Measurements from ENCODE around the gene CCL25.

The CCL25 gene

GRCh38 chr19:8057545-8058270 is 5.1 kb downstream of the CCL25 start:
- POLR2A ChIA-PET: no interaction called here
- H3K4me3 ChIP-seq (ENCODE audit: low read depth, low read length): no peak overlapping the region
- CTCF ChIA-PET: interaction anchor here (1.0 kb wide), 1 partner anchor 11 kb away, joined by 5 read pairs; no protein-coding TSS in a partner anchor

DNA sequence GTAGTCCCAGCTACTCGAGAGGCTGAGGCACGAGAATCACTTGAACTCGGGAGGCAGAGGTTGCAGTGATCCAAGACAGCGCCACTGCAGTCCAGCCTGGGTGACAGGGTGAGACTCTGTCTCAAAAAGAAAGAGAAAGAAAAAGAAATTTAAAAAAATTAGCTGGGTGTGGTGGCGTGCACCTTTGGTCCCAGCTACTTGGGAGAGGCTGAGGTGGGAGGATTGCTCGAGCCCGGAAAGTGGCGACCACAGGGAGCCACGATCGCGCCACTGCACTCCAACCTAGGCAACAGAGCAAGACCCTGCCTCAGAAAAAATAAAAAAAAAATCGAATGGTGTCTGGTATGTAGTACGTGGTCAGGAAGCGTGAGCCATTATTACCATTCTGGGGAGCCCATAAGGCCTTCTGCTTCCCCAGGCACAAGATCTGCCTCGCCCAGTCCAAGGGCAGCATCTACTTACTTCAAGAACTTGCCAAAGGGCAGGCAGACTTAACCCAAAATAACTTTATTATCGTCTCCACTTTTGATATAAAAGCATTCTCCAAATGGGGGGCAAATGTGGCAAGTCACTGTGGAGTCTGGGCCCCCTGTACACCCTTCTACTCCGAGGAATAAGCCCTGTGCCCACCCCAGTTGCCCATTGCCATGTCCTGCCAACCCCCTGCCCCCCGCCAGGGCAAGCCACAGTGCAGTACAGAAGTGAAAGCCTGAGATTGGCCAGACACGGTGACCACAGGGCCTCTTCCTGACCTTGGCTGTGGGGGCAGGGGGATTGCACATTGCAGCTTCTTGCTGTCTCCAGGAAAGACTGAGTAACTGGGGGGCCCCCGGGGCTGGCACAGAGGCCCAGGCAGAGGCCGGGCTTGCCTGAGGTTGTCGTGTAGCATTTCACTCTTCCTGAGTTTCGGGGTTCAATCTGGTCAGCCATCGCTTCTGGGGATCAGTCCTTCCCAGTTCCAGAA is 12.6 kb downstream of the CCL25 start:
- Histone ChIP-seq H3K27ac (ENCODE audit: extremely low read depth, low read depth, low read length) (no peak overlapping the region), H3K36me3 (ENCODE audit: control insufficient read depth in 2 of 2, insufficient read depth in 1 of 2, low read length in 2 of 2) (no peaks in the 10 kb centered on the region), H3K4me3 (ENCODE audit: low read depth, low read length) (no peak overlapping the region), H3K9me3 (ENCODE audit: control insufficient read depth, insufficient read depth, low read depth, low read length) (no peaks in the 10 kb centered on the region), H3K4me1 (ENCODE audit: control insufficient read depth, insufficient read depth, low read length) (no peaks in the 10 kb centered on the region)
- ChIA-PET POLR2A (no interaction called here), CTCF (no interaction called here)
- TF ChIP-seq TSHZ1 (tag by site-specific recombination; IDR thresholded peaks at IDR 0.05; ENCODE audit: borderline replicate concordance) (no peak), ZNF121 (tag by site-specific recombination; IDR thresholded peaks at IDR 0.05) (no peak), ZNF37A (tag by site-specific recombination; IDR thresholded peaks at IDR 0.05) (no peak), ZNF48 (tag by site-specific recombination; IDR thresholded peaks at IDR 0.05) (no peak), ZNF510 (tag by site-specific recombination; IDR thresholded peaks at IDR 0.05; ENCODE audit: insufficient replicate concordance) (no peak)

More at GRCh38 chr19:8057545-8058270, 5.1 kb downstream of the CCL25 start:
- no peak overlapping the region for H3K27ac ChIP-seq (ENCODE audit: extremely low read depth, low read depth, low read length)
- H3K4me1 ChIP-seq (ENCODE audit: control insufficient read depth, insufficient read depth, low read length): no peaks in the 10 kb centered on the region
- no peaks in the 10 kb centered on the region for H3K9me3 ChIP-seq (ENCODE audit: control insufficient read depth, insufficient read depth, low read depth, low read length)
- H3K36me3 ChIP-seq (ENCODE audit: control insufficient read depth in 2 of 2, insufficient read depth in 1 of 2, low read length in 2 of 2): no peaks in the 10 kb centered on the region
- TF ChIP-seq ZNF350 (tag by site-specific recombination; IDR thresholded peaks at IDR 0.05) (no peak), BCL6B (tag by site-specific recombination; IDR thresholded peaks at IDR 0.05) (no peak), REPIN1 (tag by site-specific recombination; IDR thresholded peaks at IDR 0.05; ENCODE audit: low read depth) (no peak), ELK4 (IDR thresholded peaks at IDR 0.05; ENCODE audit: borderline replicate concordance, low read depth, low read length) (no peak), ZFP69B (tag by site-specific recombination; IDR thresholded peaks at IDR 0.05) (no peak)
- TF ChIP-seq, protein P1, sequence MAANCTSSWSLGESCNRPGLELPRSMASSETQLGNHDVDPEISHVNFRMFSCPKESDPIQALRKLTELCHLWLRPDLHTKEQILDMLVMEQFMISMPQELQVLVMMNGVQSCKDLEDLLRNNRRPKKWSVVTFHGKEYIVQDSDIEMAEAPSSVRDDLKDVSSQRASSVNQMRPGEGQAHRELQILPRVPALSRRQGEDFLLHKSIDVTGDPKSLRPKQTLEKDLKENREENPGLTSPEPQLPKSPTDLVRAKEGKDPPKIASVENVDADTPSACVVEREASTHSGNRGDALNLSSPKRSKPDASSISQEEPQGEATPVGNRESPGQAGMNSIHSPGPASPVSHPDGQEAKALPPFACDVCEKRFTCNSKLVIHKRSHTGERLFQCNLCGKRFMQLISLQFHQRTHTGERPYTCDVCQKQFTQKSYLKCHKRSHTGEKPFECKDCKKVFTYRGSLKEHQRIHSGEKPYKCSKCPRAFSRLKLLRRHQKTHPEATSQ (tag by site-specific recombination; IDR thresholded peaks at IDR 0.05): no peak

All from HEK293 (cell line).